ENCODE measurements around the gene MTO1.
"Not testable (repeated sequence)": the region's sequence is repeated elsewhere in the genome, so short reads cannot be mapped to it uniquely, and the experiment has no call there.

The MTO1 gene

DNA sequence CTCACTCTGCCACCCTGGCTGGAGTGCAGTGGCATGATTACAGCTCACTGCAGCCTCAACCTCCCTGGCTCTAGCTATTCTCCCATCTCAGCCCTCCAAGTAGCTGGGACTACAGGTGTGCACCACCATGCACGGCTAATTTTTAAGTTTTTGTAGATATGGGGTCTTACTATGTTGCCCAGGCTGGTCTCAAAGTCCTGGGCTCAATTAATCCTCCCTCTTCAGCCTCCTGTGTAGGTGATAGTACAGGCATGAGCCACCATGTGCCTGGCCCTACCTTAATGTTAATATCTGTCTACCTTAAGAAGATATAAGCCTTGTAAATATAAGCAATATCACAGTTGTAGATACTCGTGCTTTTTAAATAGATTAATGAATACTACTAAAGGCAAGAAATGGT, 42.6 kb downstream of the MTO1 start:
- DNase-seq: no peak

DNA sequence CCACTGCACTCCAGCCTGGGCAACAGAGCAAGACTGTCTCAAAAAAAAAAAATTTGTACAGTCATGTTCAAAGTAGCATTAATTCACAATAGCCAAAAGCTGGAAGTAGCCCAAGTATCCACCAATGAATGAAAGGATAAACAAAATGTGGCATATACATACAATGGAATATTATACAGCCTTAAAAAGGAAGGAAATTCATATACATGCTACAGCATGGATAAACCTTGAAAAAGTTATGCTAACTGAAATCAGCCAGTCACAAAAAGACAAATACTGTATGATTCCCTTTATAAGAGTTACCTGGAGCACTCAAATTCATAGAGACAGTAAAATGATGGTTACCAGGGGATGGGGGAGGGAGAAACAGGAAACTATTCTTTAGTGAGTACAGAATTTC, 43.6 kb downstream of the MTO1 start:
- DNase-seq: no peak

DNA sequence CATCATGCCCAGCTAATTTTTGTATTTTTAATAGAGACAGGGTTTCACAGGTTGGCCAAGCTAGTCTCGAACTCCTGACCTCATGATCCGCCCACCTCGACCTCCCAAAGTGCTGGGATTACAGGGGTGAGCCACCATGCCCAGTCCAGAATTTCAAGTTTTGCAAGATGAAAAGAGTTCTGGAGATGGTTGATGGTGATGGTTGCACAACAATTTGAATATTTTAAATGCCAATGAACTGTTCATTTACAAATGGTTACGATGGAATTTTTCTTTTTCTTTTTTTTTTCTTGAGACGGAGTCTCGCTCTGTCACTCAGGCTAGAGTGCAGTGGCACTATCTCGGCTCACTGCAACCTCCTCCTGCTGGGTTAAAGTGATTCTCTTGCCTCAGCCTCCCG, 44.2 kb downstream of the MTO1 start:
- DNase-seq: not testable (repeated sequence)

DNA sequence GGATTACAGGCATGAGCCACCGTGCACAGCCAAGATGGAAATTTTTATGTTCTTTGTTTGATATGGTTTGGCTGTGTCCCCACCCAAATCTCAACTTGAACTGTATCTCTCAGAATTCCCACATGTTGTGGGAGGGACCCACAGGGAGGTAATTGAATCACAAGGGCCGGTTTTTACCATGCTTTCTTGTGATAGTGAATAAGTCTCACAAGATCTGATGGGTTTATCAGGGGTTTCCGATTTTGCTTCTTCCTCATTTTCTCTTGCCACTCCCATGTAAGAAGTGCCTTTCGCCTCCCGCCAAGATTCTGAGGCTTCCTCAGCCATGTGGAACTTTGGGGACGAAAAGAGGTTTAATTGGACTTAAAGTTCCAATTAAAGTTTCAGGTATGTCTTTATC, 44.7 kb downstream of the MTO1 start:
- DNase-seq: no peak

DNA sequence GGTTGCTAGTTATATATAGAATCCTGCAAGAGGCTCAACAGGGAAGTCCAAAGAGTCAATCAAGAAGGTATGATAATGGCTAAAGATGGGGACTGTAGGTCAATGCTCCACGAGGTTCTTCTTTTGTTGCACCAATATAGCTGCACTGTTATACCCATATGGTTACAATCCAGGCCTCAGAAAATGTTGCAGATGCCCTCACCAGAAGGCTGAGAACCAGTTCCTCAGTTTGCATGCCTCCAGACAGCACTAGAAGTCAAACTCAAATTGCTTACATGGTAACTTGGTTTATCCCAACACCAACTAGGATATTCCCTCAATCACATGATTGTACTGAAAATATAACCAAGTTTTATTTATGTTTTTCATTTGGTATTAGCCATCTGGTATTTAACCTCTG, 47.2 kb downstream of the MTO1 start:
- DNase-seq: no peak

DNA sequence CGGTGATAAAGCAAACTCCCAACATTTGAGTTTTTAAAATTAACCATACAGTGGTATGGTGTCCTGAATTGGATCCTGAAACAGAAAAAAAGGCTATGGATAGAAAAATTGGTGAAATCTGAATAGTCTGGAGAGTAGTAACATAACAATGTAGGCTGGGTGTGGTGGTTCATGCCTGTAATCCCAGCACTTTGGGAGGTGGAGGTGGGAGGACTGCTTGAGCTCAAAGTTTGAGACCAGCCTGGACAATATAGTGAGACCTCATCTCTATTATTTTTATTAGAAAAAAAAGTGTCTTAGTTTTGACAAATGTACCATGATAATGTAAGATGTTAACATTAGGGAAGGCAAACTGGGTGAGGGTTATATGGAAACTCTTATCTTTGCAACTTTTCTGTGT, 48.3 kb downstream of the MTO1 start:
- DNase-seq: no peak

DNA sequence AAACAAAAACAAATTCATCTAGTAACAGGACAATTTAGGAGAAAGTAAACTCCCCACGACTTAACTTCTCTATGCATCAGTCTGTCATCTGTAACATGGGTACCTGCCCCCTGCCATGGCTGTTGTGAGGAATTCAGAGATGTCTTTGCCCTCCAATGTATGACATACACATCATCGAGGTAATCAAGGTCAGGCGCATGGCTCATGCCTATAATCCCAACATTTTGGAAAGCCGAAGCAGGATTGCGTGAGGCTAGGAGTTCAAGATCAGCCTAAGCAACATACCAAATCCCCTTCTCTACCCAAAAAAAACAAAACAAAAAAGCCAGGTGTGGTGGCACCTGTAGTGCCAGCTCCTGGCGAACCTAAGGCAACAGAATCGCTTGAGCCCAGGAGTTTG, 50.3 kb downstream of the MTO1 start:
- peak; percentile 56 for DNase-seq

DNA sequence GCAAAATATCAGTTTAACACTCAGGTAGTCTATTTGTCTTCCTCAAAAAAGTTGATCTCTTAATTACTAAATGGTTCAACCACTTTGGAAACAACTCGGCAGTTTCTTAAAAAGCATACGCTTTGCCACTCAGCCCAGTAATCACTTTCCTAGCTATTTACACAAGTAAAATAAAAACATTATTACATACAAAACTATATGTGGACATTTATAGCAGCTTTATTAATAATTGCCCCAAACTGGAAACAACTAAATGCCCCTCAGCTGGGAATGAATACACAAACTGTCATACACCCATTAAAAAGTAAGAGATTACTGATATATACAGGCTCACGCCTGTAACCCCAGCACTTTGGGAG, 51.9 kb downstream of the MTO1 start:
- no peak for DNase-seq

DNA sequence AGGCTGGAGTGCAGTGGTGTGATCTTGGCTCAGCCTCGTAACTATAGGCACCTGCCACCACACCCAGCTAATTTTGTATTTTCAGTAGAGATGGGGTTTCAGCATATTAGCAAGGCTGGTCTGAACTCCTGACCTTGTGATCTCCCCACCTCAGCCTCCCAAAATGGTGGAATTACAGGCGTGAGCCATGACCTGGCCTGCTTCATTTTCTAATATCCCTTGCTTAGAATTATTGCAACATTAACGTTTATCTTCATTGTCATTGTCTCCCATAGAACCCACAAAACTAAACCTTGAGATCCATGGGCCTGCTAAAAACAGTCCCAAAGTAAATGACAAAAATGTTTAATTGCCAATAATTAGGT, 53.2 kb downstream of the MTO1 start:
- DNase-seq: no peak

DNA sequence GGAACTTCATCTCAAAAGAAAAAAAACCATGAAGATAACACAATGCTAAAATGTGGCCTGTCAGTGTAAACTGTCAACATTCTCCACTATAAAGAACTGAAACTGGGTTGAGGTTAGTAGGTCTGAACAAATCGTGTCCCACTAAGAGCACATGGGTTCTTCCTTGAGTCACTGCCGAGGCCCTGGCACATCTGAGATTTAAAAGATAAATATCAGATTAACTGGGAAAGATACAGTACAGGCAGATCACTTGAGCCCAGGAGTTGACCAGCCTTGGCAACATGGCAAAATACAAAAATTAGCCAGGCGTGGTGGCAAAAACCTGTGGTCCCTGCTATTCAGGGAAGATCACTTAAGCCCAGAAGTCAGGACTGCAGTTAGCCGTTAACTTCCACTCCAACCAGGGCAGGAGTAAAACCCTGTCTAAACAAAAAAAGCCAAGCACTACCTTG, 53.7 kb downstream of the MTO1 start:
- peak; percentile 71 for DNase-seq

DNA sequence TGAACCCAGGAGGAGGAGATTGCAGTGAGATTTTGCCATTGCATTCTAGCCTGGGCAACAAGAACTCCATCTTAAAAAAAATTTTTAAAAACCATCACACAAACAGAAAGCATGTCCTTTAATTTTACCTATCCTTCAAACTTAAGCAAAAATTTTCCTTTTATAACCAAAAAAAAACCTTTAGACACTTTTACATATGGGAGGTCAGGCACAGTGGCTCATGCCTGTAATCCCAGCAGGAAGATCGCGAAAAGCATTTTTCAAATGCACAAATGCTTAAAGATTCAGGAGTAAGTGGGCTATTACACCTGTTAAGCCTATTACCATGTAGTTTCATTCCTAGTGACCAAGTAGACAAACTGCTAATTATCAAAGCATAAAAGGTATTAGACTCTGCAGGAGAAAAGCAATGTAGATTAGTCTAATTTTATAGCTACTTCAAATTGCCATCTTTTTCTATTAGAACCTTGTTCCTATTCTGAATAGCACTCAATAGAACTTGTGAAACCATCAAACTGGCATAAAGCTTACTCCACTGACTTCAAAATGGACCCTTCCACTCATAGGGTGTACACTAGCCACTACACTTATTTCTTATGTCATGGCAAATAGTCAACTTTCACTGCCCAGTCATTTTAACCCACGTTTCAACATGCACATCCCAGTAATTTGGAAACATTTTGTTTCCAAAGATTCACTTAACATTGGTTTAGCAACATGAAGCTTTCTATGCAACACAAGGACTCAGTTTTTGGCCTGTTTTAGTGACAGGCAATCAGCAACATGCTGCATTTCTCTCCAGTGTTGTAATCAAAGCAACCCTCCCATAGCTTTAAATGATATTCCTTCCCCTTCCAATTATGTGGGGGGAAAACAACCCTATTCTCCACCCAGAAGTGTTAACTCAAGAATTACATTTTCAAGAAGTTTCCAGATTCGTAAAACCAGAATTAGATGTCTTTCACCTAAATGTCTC, 55.3 kb downstream of the MTO1 start:
- peak; percentile 33 for DNase-seq

DNA sequence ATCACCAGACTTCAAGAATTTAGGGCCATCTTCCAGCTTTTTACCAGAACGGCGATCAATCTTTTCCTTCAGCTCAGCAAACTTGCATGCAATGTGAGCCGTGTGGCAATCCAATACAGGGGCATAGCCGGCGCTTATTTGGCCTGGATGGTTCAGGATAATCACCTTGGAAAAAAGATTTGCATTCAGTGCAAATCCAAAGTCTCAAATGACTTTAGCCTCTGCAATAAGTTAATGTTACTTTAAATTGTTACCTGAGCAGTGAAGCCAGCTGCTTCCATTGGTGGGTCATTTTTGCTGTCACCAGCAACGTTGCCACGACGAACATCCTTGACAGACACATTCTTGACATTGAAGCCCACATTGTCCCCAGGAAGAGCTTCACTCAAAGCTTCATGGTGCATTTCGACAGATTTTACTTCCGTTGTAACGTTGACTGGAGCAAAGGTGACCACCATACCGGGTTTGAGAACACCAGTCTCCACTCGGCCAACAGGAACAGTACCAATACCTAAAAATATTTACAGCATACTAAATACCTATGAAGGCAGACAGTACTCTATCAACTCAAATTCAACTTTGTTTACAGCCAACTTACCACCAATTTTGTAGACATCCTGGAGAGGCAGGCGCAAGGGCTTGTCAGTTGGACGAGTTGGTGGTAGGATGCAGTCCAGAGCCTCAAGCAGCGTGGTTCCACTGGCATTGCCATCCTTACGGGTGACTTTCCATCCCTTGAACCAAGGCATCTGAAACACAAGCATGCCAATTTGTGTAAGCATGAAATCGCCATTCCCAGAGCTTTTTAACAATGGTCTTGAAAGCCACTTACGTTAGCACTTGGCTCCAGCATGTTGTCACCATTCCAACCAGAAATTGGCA, 56.8 kb downstream of the MTO1 start:
- not testable (repeated sequence) for DNase-seq

DNA sequence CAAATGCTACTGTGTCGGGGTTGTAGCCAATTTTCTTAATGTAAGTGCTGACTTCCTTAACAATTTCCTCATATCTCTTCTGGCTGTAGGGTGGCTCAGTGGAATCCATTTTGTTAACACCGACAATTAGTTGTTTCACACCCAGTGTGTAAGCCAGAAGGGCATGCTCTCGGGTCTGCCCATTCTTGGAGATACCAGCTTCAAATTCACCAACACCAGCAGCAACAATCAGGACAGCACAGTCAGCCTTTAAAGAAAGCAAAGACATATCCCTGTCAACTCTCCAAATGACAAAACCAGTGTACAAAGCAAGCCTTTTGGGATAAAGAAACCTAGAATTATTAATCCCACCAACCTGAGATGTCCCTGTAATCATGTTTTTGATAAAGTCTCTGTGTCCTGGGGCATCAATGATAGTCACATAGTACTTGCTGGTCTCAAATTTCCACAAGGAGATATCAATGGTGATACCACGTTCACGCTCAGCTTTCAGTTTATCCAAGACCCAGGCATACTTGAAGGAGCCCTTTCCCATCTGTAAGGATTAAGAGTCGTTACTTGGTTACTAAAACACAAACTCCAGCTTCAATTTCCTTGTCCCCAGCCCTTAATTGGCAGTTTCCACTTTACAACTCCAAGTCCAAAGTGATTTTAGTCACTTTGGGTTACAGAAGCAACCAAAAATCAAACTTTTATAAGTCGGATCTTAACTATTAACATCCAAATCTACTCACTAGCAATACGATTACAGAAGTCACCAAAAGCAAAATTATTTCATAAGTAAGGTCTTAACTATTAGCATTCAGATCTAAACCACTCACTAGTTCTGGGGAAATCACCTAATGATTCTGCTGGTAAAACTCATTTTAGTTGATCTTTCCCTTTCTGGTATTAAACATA, 57.7 kb downstream of the MTO1 start:
- not testable (repeated sequence) for DNase-seq

DNA sequence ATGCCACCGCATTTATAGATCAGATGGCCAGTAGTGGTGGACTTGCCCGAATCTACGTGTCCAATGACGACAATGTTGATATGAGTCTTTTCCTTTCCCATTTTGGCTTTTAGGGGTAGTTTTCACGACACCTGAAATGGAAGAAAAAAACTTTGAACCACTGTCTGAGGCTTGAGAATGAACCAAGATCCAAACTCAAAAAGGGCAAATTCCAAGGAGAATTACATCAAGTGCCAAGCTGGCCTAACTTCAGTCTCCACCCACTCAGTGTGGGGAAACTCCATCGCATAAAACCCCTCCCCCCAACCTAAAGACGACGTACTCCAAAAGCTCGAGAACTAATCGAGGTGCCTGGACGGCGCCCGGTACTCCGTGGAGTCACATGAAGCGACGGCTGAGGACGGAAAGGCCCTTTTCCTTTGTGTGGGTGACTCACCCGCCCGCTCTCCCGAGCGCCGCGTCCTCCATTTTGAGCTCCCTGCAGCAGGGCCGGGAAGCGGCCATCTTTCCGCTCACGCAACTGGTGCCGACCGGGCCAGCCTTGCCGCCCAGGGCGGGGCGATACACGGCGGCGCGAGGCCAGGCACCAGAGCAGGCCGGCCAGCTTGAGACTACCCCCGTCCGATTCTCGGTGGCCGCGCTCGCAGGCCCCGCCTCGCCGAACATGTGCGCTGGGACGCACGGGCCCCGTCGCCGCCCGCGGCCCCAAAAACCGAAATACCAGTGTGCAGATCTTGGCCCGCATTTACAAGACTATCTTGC, 58.6 kb downstream of the MTO1 start:
- peak; percentile 86 for DNase-seq

DNA sequence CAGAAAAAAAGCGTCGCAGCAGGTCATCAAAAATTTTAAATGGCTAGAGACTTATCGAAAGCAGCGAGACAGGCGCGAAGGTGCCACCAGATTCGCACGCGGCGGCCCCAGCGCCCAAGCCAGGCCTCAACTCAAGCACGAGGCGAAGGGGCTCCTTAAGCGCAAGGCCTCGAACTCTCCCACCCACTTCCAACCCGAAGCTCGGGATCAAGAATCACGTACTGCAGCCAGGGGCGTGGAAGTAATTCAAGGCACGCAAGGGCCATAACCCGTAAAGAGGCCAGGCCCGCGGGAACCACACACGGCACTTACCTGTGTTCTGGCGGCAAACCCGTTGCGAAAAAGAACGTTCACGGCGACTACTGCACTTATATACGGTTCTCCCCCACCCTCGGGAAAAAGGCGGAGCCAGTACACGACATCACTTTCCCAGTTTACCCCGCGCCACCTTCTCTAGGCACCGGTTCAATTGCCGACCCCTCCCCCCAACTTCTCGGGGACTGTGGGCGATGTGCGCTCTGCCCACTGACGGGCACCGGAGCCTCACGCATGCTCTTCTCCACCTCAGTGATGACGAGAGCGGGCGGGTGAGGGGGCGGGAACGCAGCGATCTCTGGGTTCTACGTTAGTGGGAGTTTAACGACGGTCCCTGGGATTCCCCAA, 59.3 kb downstream of the MTO1 start, which contains the start of gene EEF1A1:
TSS of gene EEF1A1 (minus strand) at position 345 of the 663 bp plus-strand sequence. CDS start 1,006 bp downstream, outside the sequence.
- peak; percentile 100 for DNase-seq

DNA sequence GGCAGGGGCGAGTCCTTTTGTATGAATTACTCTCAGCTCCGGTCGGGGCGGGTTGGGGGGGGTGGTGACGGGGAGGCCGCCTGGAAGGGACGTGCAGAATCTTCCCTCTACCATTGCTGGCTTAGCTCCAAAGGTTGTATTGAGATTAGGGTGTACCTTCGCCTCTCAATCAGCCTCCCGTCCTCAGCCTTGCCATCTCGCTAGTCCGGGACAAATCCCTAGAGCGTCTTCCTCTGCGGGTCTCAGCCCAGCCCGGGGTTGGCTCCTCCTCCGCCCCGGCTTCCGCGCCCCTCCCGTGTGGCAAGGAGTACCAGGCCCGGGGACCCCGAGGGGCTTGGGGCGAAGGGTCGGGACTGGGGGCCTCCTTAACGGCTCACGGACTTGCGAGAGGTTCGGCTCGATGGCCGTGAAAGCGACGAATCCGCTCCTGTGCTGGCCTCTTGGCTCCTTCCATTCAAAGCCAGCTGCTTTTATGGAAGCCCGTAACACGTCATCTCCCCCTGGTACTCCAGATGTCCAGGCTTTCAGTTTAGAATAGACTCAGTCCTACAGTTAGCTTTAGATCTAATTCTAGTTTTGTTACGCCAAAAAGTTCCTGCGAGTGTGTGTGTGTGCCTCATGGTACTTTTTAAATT, 59.9 kb downstream of the MTO1 start:
- peak; percentile 90 for DNase-seq

DNA sequence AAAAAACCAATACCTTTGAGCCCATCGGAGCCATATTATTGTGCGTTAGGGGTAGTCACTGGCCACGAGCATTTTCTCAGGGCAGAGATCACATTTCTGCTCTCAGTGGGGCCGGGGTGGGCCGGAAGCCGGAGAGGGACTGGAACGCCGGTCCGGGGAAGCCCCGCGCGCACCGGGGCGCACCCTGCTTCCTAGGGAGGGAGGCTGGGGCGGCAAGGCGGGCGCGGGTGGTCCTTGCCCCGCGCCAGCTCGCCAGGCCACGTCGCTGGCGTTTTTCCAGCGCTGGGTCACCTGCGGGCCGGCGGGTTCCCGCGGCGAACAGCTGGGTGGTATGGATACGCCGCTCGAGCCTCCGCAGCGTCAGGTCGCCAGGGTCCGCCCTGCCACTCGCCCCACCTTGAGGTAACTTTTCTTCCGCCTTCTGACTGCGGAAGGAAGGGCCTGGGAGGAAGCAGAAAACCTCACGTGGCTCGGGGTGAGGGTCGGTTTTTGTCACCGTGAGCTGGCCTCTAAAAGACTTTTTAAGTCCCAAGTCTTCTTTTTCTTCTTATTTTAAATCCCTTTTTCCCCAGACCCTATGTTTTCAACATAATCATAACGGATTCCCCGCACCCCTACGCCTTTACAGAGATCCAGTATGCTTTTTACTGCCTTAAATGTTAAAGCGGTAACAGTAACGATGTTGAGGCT, 62.0 kb downstream of the MTO1 start:
- DNase-seq: peak; percentile 98

DNA sequence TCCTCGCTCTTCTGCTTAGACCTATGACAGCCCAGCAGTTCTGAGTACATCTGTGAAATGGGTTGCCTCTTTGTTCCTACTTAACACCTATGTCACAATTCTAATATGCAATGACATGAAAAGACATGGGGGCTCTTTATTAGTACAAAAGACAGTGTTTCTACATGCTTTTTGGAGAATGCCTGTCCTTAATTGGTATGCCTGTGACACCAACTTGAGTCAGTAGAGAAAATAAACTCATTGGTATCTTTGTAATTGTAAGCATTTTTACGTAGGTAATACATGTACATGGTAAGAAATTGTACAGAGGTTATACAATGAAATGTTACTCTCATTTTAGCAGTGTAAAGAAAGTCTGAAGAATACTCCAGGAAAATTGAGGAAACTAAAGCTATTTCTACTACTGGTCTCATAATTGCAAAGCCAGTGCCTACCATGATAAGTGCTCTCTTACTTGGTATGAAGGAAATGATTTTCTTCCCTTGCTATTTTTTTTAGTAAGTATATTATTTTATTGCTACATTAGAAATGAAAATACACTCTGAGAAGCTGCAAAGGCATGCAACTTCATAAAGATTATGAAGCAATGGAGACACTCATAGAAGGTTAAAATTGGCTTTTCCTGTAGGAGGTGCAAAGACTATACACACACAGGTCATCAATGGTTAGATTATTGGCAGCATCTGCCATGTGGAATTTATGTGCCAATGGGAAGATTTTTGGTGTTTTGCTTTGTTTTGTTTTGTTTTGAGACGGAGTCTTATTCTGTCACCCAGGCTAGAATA, 64.2 kb downstream of the MTO1 start:
- no peak for DNase-seq

DNA sequence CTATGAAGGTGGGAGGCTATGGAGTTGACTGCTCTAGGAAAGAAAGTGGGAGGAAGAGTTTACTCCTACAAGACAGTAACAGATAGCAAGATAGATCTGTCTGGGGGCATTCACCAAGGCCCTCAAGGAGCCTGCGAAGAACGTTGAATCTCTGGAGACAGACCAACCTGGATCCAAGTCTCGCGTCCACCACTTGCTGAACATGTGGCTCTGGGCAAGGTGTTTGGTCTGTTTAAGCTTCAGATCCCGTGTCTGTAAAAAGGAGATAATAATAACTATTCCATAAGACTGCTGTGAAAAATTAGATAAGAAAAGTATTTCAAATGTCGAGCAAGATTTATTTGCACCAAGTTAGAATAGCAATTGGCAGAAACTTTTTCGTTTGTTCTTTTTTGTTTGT, 67.4 kb downstream of the MTO1 start:
- DNase-seq: no peak
